Calu3 (cell line): ENCODE results near the gene GTF2IRD1. TPM values are rescaled to one million over a fixed set of nuclear protein-coding genes. Genes with fewer than 3 reads are reported as not detected.

Experiments
- BruUV-seq: library from RNA; stranded (reverse); fragments of 400-500 nt; replicated peaks from 2 replicates; lab custom pipeline; 2021; lab: Mats Ljungman, UMichigan
- CTCF ChIA-PET: fragments of 300-600 bp; sonication (Branson Sonifier 250); formaldehyde crosslinking; loops from one replicate; lab custom pipeline; 2022; ENCODE audit warnings: antibody characterized with exemption; lab: Charles Lee
- DNase-seq: peaks from one replicate; pipeline ENCODE4 v3.0.0; 2022
- H3K27ac Mint-ChIP-seq: one replicate; pipeline ENCODE4 v1.8.0; 2022; ENCODE audit warnings: mixed read lengths; ENCODE audit not compliant: unreplicated experiment
- H3K27me3 Mint-ChIP-seq: one replicate; pipeline ENCODE4 v1.8.0; 2022; ENCODE audit warnings: mixed read lengths; ENCODE audit not compliant: unreplicated experiment
- H3K36me3 Mint-ChIP-seq: one replicate; pipeline ENCODE4 v1.8.0; 2022; ENCODE audit warnings: mild to moderate bottlenecking, moderate library complexity, mixed read lengths; ENCODE audit not compliant: insufficient read depth, unreplicated experiment
- H3K4me1 Mint-ChIP-seq: one replicate; pipeline ENCODE4 v1.8.0; 2022; ENCODE audit warnings: mild to moderate bottlenecking, low read depth, mixed read lengths; ENCODE audit not compliant: unreplicated experiment
- H3K4me3 Mint-ChIP-seq: one replicate; pipeline ENCODE4 v1.8.0; 2022; ENCODE audit warnings: mild to moderate bottlenecking, low read depth, moderate library complexity, mixed read lengths; ENCODE audit not compliant: unreplicated experiment
- H3K9me3 Mint-ChIP-seq: one replicate; pipeline ENCODE4 v1.8.0; 2022; ENCODE audit warnings: low read depth, mixed read lengths; ENCODE audit not compliant: unreplicated experiment
- CTCF ChIP-seq: fragments of 200-600 bp; IDR thresholded peaks from one replicate; pipeline ENCODE4 v1.8.0; 2022; ENCODE audit warnings: antibody characterized with exemption; ENCODE audit not compliant: unreplicated experiment
- intact Hi-C: fragments of 100-400 bp; cut with micrococcal nuclease; formaldehyde crosslinking; loops from one replicate; pipeline ENCODE4 v1.10.0; 2022; ENCODE audit not compliant: unreplicated experiment
- total RNA-seq: library from RNA; stranded (reverse); gene quantifications from 2 replicates; pipeline ENCODE4 v1.2.3, GENCODE V29; 2022

GTF2IRD1 gene
- total RNA-seq, 1 experiment from 2014 or later = 29.2 TPM

GRCh38 chr7:74623135-74623534 is 169.4 kb downstream of the GTF2IRD1 start:
- Mint-ChIP-seq H3K4me1 (no peaks in the 10 kb centered on the region), H3K36me3 (no peaks in the 10 kb centered on the region), H3K27ac (no peak overlapping the region), H3K9me3 (no peaks in the 10 kb centered on the region), H3K4me3 (no peak overlapping the region), H3K27me3 (no peaks in the 10 kb centered on the region)
- BruUV-seq = no TSS peak
- intact Hi-C loops = no loop called here
- CTCF ChIA-PET = no interaction called here
- no peak for DNase-seq
- no peak for TF ChIP-seq CTCF

GRCh38 chr7:74625446-74625845 is 171.7 kb downstream of the GTF2IRD1 start:
- no peaks in the 10 kb centered on the region for H3K9me3 Mint-ChIP-seq
- CTCF ChIA-PET = no interaction called here
- TF ChIP-seq CTCF = no peak
- H3K36me3 Mint-ChIP-seq = no peaks in the 10 kb centered on the region
- BruUV-seq = no TSS peak
- intact Hi-C loops = no loop called here
- no peak for DNase-seq
- H3K27ac Mint-ChIP-seq = no peak overlapping the region
- H3K4me3 Mint-ChIP-seq = no peak overlapping the region
- no peaks in the 10 kb centered on the region for H3K4me1 Mint-ChIP-seq
- no peaks in the 10 kb centered on the region for H3K27me3 Mint-ChIP-seq

GRCh38 chr7:74627661-74628411 is 174.1 kb downstream of the GTF2IRD1 start:
- no peak for TF ChIP-seq CTCF
- H3K36me3 Mint-ChIP-seq = no peaks in the 10 kb centered on the region
- no TSS peak for BruUV-seq
- intact Hi-C loops = no loop called here
- H3K9me3 Mint-ChIP-seq = no peaks in the 10 kb centered on the region
- no peaks in the 10 kb centered on the region for H3K4me1 Mint-ChIP-seq
- no peak overlapping the region for H3K27ac Mint-ChIP-seq
- no peak for DNase-seq
- no peak overlapping the region for H3K4me3 Mint-ChIP-seq
- no peaks in the 10 kb centered on the region for H3K27me3 Mint-ChIP-seq
- CTCF ChIA-PET = interaction anchor here (0.8 kb wide), 1 partner anchor 215 kb away, joined by 3 read pairs; no protein-coding TSS in a partner anchor

- Mint-ChIP-seq H3K4me1 (no peaks in the 10 kb centered on the region), H3K36me3 (peaks cover 10% of the 10 kb centered on the region), H3K9me3 (no peaks in the 10 kb centered on the region), H3K27me3 (no peaks in the 10 kb centered on the region), H3K27ac (no peak overlapping the region), H3K4me3 (no peak overlapping the region)
- TF ChIP-seq CTCF = no peak
- no TSS peak for BruUV-seq
- CTCF ChIA-PET = no interaction called here
- intact Hi-C loops = no loop called here
- DNase-seq = no peak
Measured at GRCh38 chr7:74632505-74632904, 178.8 kb downstream of the GTF2IRD1 start.
